Mesenchymal stem cell (in vitro differentiated cells and primary cell): ENCODE results near the gene UNC13D.

Experiments used
- DNase-seq: peaks from one replicate; pipeline ENCODE4 v3.0.0-alpha.2; 2013
- H2AFZ ChIP-seq: one replicate; pipeline ENCODE4 v1.6.1; 2013; ENCODE audit warnings: low read depth, mild to moderate bottlenecking, control low read depth, inconsistent platforms, low read length, moderate library complexity
- H2AK5ac ChIP-seq: 2 replicates; pipeline ENCODE4 v1.6.1; 2013; ENCODE audit warnings: low read length, moderate library complexity, mild to moderate bottlenecking, inconsistent platforms; ENCODE audit not compliant: severe bottlenecking
- H2BK120ac ChIP-seq: one replicate; pipeline ENCODE4 v1.6.1; 2013; ENCODE audit warnings: low read depth, mild to moderate bottlenecking, inconsistent platforms, low read length, moderate library complexity
- H2BK12ac ChIP-seq, 2 experiments: one replicate each; pipeline ENCODE4 v1.6.1; 2013; ENCODE audit warnings: inconsistent platforms in 2 of 2, low read length in 2 of 2, mild to moderate bottlenecking in 2 of 2, moderate library complexity in 2 of 2, control low read depth in 1 of 2
- H2BK15ac ChIP-seq: one replicate; pipeline ENCODE4 v1.6.1; 2013; ENCODE audit warnings: mild to moderate bottlenecking, low read depth, inconsistent platforms; ENCODE audit not compliant: poor library complexity, severe bottlenecking
- H2BK5ac ChIP-seq: 2 replicates; pipeline ENCODE4 v1.6.1; 2013; ENCODE audit warnings: low read depth, mild to moderate bottlenecking, low read length, control low read depth, inconsistent platforms; ENCODE audit not compliant: poor library complexity, severe bottlenecking
- H3K14ac ChIP-seq, 2 experiments: one replicate each; pipeline ENCODE4 v1.6.1; 2013; ENCODE audit warnings: inconsistent platforms in 2 of 2, low read length in 2 of 2, control low read depth in 1 of 2, mild to moderate bottlenecking in 1 of 2, moderate library complexity in 1 of 2
- H3K18ac ChIP-seq, 2 experiments: one replicate each; pipeline ENCODE4 v1.6.1; 2013; ENCODE audit warnings: inconsistent platforms in 2 of 2, low read length in 2 of 2, control low read depth in 1 of 2, low read depth in 1 of 2, mild to moderate bottlenecking in 1 of 2
- H3K23ac ChIP-seq, 2 experiments: one replicate each; pipeline ENCODE4 v1.6.1; 2013; ENCODE audit warnings: inconsistent platforms in 2 of 2, low read length in 2 of 2, mild to moderate bottlenecking in 2 of 2, moderate library complexity in 2 of 2, control low read depth in 1 of 2
- H3K27ac ChIP-seq: 2 replicates; pipeline ENCODE4 v1.5.1; 2013; ENCODE audit warnings: mild to moderate bottlenecking, moderate library complexity, low read length, control low read depth, inconsistent platforms; ENCODE audit not compliant: poor library complexity, severe bottlenecking
- H3K27me3 ChIP-seq, 2 experiments: 2 replicates each; pipeline versions ENCODE4 v1.6.1 to v1.7.0; 2013; ENCODE audit warnings: low read length in 2 of 2, mild to moderate bottlenecking in 2 of 2, moderate library complexity in 2 of 2, control low read depth in 1 of 2, inconsistent platforms in 1 of 2; ENCODE audit not compliant: control insufficient read depth in 1 of 2, insufficient read depth in 1 of 2
- H3K36me3 ChIP-seq, 2 experiments: 2 replicates each; pipeline versions ENCODE4 v1.6.1 to v1.7.0; 2013; ENCODE audit warnings: low read length in 2 of 2, control low read depth in 1 of 2, inconsistent platforms in 1 of 2, low read depth in 1 of 2, mild to moderate bottlenecking in 1 of 2; ENCODE audit not compliant: insufficient read depth in 2 of 2, control insufficient read depth in 1 of 2
- H3K4ac ChIP-seq, 2 experiments: one replicate each; pipeline ENCODE4 v1.6.1; 2013; ENCODE audit warnings: inconsistent platforms in 2 of 2, low read length in 2 of 2, mild to moderate bottlenecking in 2 of 2, moderate library complexity in 2 of 2, control low read depth in 1 of 2, low read depth in 1 of 2
- H3K4me1 ChIP-seq: 2 replicates; pipeline ENCODE4 v1.6.1; 2013; ENCODE audit warnings: low read depth, low read length, control low read depth; ENCODE audit not compliant: control insufficient read depth, insufficient read depth
- H3K4me2 ChIP-seq: 2 replicates; pipeline ENCODE4 v1.6.1; 2013; ENCODE audit warnings: low read length, mild to moderate bottlenecking, inconsistent platforms; ENCODE audit not compliant: poor library complexity, severe bottlenecking
- H3K4me3 ChIP-seq, 2 experiments: 2 replicates each; pipeline versions ENCODE4 v1.5.1 to v1.7.0; 2013; ENCODE audit warnings: low read length in 2 of 2, mild to moderate bottlenecking in 2 of 2, control low read depth in 1 of 2, low read depth in 1 of 2; ENCODE audit not compliant: insufficient read depth in 1 of 2
- H3K79me1 ChIP-seq: replicated peaks from 2 replicates; pipeline ENCODE4 v1.6.1; 2013; ENCODE audit warnings: mild to moderate bottlenecking, control low read depth, low read length, inconsistent platforms; ENCODE audit not compliant: poor library complexity, severe bottlenecking
- H3K9ac ChIP-seq: 2 replicates; pipeline ENCODE4 v1.7.0; 2013; ENCODE audit warnings: mild to moderate bottlenecking, low read length, moderate library complexity
- H3K9me3 ChIP-seq: 2 replicates; pipeline ENCODE4 v1.7.0; 2013; ENCODE audit warnings: mild to moderate bottlenecking, low read length; ENCODE audit not compliant: control insufficient read depth
- H4K8ac ChIP-seq: one replicate; pipeline ENCODE4 v1.6.1; 2013; ENCODE audit warnings: inconsistent platforms, mild to moderate bottlenecking, low read length, moderate library complexity
- H4K91ac ChIP-seq: one replicate; pipeline ENCODE4 v1.6.1; 2013; ENCODE audit warnings: mild to moderate bottlenecking, low read length, inconsistent platforms
- whole genome bisulfite sequencing: methylation state at CpG from one replicate; pipeline ENCODE4 v1.1.7; 2013; ENCODE audit warnings: mixed read lengths; 5-methylcytosine and 5-hydroxymethylcytosine counted together

UNC13D gene

DNA sequence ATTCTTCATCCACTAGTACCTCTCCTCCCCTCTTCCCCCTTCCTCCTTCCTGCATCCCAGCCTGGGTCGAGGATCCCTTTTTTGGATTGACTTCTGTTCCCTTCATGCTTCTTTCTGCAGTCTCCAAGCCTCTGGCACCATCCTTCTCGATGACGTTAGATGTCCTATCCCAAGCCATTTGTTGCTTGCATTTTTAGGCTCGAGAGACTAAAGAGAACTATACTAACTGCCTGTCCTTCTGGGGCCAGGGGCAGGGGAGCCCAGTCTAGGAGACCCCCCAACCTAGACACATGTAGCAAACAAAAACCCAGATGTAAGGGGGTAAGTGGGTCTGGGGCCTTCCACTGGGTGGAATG, 35.7 kb downstream of the UNC13D start:
- Histone ChIP-seq H2AFZ (no peak overlapping the region), H2BK15ac (no peak overlapping the region), H3K27ac (no peak overlapping the region), H3K4me3 (no peak overlapping the region), H3K9me3 (no peaks in the 10 kb centered on the region), H3K14ac (no peak overlapping the region), H4K91ac (no peak overlapping the region), H2BK120ac (no peak overlapping the region), H3K4me2 (no peak overlapping the region), H3K4ac (peak overlapping the region in 1 of 2 experiments; percentile 20), H3K23ac (no peak overlapping the region), H3K4me1 (peaks cover 13% of the 10 kb centered on the region), H3K79me1 (peaks cover 39% of the 10 kb centered on the region), H3K18ac (peak overlapping the region; percentile 26 to 35), H2AK5ac (no peak overlapping the region), H4K8ac (no peak overlapping the region), H3K36me3 (peaks cover 36 to 45% of the 10 kb centered on the region in 2 experiments), H3K27me3 (no peaks in the 10 kb centered on the region), H2BK12ac (no peak overlapping the region), H2BK5ac (no peak overlapping the region), H3K9ac (peak overlapping the region; percentile 57)
- 95% methylated on average over 4 of the region's 4 CpGs for WGBS
- DNase-seq: no peak

DNA sequence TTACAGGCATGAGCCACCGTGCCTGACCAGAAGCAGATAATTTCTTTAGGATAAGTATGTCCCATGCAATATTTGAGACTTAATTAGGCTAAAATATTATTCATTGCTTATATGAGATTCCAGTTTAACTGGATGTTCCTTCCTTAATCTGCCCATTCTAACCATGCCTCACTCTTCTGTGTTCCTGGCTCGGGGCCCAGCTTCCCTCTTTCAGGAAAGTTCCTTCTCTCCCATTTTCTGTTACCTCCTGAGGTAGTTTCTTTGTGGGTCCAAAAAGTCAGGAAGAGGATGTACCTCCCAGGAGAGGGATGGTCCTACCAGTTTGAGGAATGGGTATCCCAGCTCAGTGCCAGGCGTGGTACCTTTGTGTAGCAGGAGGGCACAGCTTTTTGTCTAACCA, 36.3 kb downstream of the UNC13D start:
- 98% methylated on average over 2 of the region's 3 CpGs for WGBS

DNA sequence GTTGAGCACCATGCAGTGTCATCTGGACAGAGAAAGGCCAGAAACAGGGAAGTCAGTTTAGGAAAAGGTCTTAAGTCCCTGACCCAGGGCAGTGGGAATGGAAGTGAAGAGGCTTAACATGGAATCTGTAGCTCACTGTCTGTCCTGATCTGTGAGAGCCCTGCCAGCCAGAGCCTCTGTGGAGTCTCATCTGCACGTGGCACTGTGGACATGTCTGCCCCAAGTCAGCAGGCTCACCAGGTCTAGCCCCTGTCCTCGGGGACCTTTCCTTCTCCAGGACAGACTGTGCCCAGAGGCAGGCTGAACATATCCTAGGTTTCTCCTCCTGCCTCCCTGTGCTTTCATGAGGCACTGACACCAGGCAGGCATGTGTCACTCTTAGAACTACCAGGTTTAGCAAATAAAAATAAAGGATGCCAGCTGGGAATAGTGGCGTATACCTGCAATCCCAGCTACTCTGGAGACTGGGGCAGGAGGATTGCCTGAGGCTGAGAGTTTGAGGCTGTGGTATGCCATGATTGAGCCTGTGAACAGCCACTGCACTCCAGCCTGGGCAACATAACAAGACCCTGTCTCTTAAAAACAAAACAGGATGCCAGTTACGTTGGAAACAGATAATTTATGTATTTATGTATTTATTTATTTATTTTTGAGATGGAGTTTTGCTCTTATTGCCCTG, 37.2 kb downstream of the UNC13D start:
- no peaks in the 10 kb centered on the region for H3K27me3 ChIP-seq
- H3K36me3 ChIP-seq: peaks cover 29% of the 10 kb centered on the region in 2 experiments
- no peak overlapping the region for H2BK15ac ChIP-seq
- H3K4me2 ChIP-seq: no peak overlapping the region
- H3K14ac ChIP-seq: no peak overlapping the region
- peak overlapping the region in 1 of 2 experiments; percentile 5 for H2BK12ac ChIP-seq
- peak overlapping the region; percentile 30 for H4K8ac ChIP-seq
- H3K4me3 ChIP-seq: no peak overlapping the region
- H2BK120ac ChIP-seq: no peak overlapping the region
- H3K23ac ChIP-seq: no peak overlapping the region
- H4K91ac ChIP-seq: no peak overlapping the region
- H2BK5ac ChIP-seq: no peak overlapping the region
- H3K27ac ChIP-seq: no peak overlapping the region
- H3K4ac ChIP-seq: no peak overlapping the region
- peaks cover 38% of the 10 kb centered on the region for H3K79me1 ChIP-seq
- H3K9ac ChIP-seq: no peak overlapping the region
- H3K18ac ChIP-seq: no peak overlapping the region
- 96% methylated on average over 3 of the region's 4 CpGs for WGBS
- H2AK5ac ChIP-seq: no peak overlapping the region
- H2AFZ ChIP-seq: no peak overlapping the region
- DNase-seq: no peak
- peaks cover 13% of the 10 kb centered on the region for H3K4me1 ChIP-seq
- no peaks in the 10 kb centered on the region for H3K9me3 ChIP-seq

More for the DNA sequence above, 36.3 kb downstream of the UNC13D start:
- Histone ChIP-seq H2BK5ac (no peak overlapping the region), H4K8ac (no peak overlapping the region), H3K9ac (no peak overlapping the region), H3K23ac (no peak overlapping the region), H3K27ac (no peak overlapping the region), H3K4me3 (no peak overlapping the region), H3K18ac (no peak overlapping the region), H2AFZ (no peak overlapping the region), H2BK120ac (no peak overlapping the region), H3K79me1 (peaks cover 37% of the 10 kb centered on the region), H3K36me3 (peaks cover 34 to 38% of the 10 kb centered on the region in 2 experiments), H3K14ac (no peak overlapping the region), H3K4me1 (peaks cover 13% of the 10 kb centered on the region), H4K91ac (no peak overlapping the region), H3K4ac (no peak overlapping the region), H3K27me3 (no peaks in the 10 kb centered on the region), H3K4me2 (no peak overlapping the region), H3K9me3 (no peaks in the 10 kb centered on the region), H2AK5ac (no peak overlapping the region), H2BK15ac (no peak overlapping the region), H2BK12ac (no peak overlapping the region)
- DNase-seq: no peak

DNA sequence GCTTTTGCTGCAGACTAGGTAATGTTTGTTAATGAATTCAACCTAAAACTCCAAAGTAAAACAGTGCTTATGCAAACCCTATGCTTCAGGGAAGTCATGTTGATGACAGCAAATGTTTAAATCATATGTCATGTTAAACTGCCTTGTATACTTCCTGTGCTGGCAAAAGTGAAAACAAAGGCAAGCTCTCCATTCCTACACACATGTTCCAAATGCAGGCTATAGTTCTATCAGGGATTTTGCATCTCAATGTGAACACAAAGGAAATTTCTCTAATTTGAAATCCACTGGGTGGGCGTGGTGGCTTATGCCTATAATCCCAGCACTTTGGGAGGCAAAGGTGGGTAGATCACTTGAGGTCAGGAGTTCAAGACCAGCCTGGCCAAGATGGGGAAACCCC, 40.3 kb downstream of the UNC13D start:
- DNase-seq: no peak
- Histone ChIP-seq H3K9ac (no peak overlapping the region), H3K79me1 (peaks cover 32% of the 10 kb centered on the region), H3K18ac (no peak overlapping the region), H3K4me1 (peaks cover 3% of the 10 kb centered on the region), H2BK120ac (no peak overlapping the region), H3K14ac (no peak overlapping the region), H2BK12ac (no peak overlapping the region), H3K23ac (no peak overlapping the region), H3K27me3 (no peaks in the 10 kb centered on the region), H2BK15ac (no peak overlapping the region), H4K8ac (no peak overlapping the region), H3K4ac (no peak overlapping the region), H2BK5ac (no peak overlapping the region), H3K9me3 (no peaks in the 10 kb centered on the region), H3K4me2 (no peak overlapping the region), H3K27ac (no peak overlapping the region), H2AK5ac (no peak overlapping the region), H3K36me3 (peaks cover 15 to 24% of the 10 kb centered on the region in 2 experiments), H3K4me3 (no peak overlapping the region), H2AFZ (no peak overlapping the region), H4K91ac (no peak overlapping the region)
- 86% methylated on average over 1 of the region's 1 CpG for WGBS
